ENCODE results near the gene AP4E1. TPM values are rescaled to one million over a fixed set of nuclear protein-coding genes. Genes with fewer than 3 reads are reported as not detected.

The AP4E1 gene
- total RNA-seq, 1 donor from 2014 or later: 11.3 TPM

DNA sequence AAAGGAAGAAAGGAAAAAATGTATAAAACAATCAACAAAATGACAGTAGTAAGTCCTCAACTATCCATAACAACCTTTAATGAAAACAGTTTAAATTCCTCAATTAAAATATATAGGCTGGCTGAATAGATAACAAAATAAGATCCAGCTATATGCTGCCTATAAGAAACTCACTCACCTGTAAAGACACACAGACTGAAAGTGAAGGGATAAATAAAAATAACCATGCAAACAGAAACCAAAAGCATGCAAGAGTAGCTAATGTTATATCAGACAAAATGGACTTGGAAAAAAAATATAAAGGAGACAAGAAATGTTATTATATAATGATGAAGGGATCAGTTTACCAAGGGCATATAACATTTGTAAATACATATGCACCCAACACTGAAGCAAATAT, 51.2 kb downstream of the AP4E1 start:
- no peaks in the 10 kb centered on the region for H3K36me3 ChIP-seq (ENCODE audit: control insufficient read depth, insufficient read depth, low read length)
- no peak overlapping the region for H3K4me3 ChIP-seq (ENCODE audit: low read depth, low read length)
- TF ChIP-seq CTCF (IDR thresholded peaks at IDR 0.05; ENCODE audit: insufficient read depth, low read length, poor library complexity, severe bottlenecking): no peak
- no peak for DNase-seq (ENCODE audit: low read depth)
- H3K27me3 ChIP-seq (ENCODE audit: control insufficient read depth, insufficient read depth, low read length): no peaks in the 10 kb centered on the region

GRCh38 chr15:50964075-50964474, 55.6 kb downstream of the AP4E1 start:
- no peak for DNase-seq (ENCODE audit: low read depth)
- no peaks in the 10 kb centered on the region for H3K36me3 ChIP-seq (ENCODE audit: control insufficient read depth, insufficient read depth, low read length)
- no peaks in the 10 kb centered on the region for H3K27me3 ChIP-seq (ENCODE audit: control insufficient read depth, insufficient read depth, low read length)
- TF ChIP-seq CTCF (IDR thresholded peaks at IDR 0.05; ENCODE audit: insufficient read depth, low read length, poor library complexity, severe bottlenecking): no peak
- H3K4me3 ChIP-seq (ENCODE audit: low read depth, low read length): no peak overlapping the region

DNA sequence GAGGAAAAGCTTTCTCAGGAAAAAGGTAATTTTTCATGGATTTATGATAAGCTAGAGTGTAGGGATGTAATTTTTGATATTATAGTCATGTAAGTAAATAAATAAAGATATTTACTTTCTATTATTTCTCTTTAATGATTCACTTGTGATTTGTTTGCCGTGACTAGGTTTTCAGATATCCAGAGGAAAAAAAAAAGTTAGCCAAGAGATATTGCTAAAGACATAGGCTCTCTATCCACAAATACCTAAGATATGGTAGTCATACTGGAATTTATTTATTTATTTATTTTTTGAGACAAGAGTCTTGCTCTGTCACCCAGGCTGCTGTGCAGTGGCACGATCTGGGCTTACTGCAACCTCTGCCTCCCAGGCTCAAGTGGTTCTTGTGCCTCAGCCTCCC, 59.9 kb downstream of the AP4E1 start:
- no peaks in the 10 kb centered on the region for H3K36me3 ChIP-seq (ENCODE audit: control insufficient read depth, insufficient read depth, low read length)
- TF ChIP-seq CTCF (IDR thresholded peaks at IDR 0.05; ENCODE audit: insufficient read depth, low read length, poor library complexity, severe bottlenecking): no peak
- H3K4me3 ChIP-seq (ENCODE audit: low read depth, low read length): no peak overlapping the region
- DNase-seq (ENCODE audit: low read depth): no peak
- no peaks in the 10 kb centered on the region for H3K27me3 ChIP-seq (ENCODE audit: control insufficient read depth, insufficient read depth, low read length)

DNA sequence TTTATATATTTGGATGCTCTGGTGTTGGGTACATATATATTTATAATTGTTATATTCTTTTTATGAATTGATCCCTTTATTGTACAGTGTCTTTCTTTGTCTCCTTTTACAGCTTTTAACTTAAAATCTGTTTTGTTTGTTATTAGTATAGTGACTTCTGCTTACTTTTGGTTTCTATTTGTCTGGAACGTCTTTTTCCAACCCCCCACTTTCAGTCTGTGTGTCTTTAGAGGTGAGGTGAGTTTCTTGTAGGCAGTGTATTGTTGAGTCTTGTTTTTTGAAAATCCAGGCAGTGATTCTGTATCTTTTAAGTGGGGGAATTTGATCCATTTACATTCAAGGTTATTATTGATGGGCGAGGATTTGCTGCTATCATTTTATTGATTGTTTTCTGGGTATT, 62.0 kb downstream of the AP4E1 start:
- no peak for DNase-seq (ENCODE audit: low read depth)
- no peaks in the 10 kb centered on the region for H3K36me3 ChIP-seq (ENCODE audit: control insufficient read depth, insufficient read depth, low read length)
- H3K4me3 ChIP-seq (ENCODE audit: low read depth, low read length): no peak overlapping the region
- H3K27me3 ChIP-seq (ENCODE audit: control insufficient read depth, insufficient read depth, low read length): no peaks in the 10 kb centered on the region
- no peak for TF ChIP-seq CTCF (IDR thresholded peaks at IDR 0.05; ENCODE audit: insufficient read depth, low read length, poor library complexity, severe bottlenecking)

- no peaks in the 10 kb centered on the region for H3K27me3 ChIP-seq (ENCODE audit: control insufficient read depth, insufficient read depth, low read length)
- H3K36me3 ChIP-seq (ENCODE audit: control insufficient read depth, insufficient read depth, low read length): no peaks in the 10 kb centered on the region
- no peak for TF ChIP-seq CTCF (IDR thresholded peaks at IDR 0.05; ENCODE audit: insufficient read depth, low read length, poor library complexity, severe bottlenecking)
- no peak for DNase-seq (ENCODE audit: low read depth)
- H3K4me3 ChIP-seq (ENCODE audit: low read depth, low read length): no peak overlapping the region
Measured at GRCh38 chr15:50971115-50971514, 62.6 kb downstream of the AP4E1 start.

DNA sequence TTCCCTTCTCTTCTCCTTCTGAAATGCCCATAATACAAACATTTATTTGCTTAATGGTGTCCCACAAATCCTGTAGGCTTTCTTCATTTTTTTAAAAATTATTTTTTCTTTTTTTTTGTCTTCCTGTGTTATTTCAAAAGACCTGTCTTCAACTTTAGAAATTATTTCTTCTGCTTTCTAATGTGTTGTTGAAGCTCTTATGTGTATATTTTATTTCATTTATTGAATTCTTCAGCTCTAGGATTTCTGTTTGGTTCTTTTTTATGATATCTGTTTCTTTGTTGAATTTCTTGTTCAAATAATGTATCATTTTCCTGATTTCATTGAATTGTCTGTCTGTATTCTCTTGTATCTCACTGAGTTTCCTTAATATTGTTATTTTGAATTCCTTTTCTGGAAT, 63.1 kb downstream of the AP4E1 start:
- no peaks in the 10 kb centered on the region for H3K27me3 ChIP-seq (ENCODE audit: control insufficient read depth, insufficient read depth, low read length)
- H3K4me3 ChIP-seq (ENCODE audit: low read depth, low read length): no peak overlapping the region
- H3K36me3 ChIP-seq (ENCODE audit: control insufficient read depth, insufficient read depth, low read length): no peaks in the 10 kb centered on the region
- TF ChIP-seq CTCF (IDR thresholded peaks at IDR 0.05; ENCODE audit: insufficient read depth, low read length, poor library complexity, severe bottlenecking): no peak
- no peak for DNase-seq (ENCODE audit: low read depth)

Measured in kidney epithelial cell (primary cell).